LNCAP (cell line): ENCODE data around the gene RCAN1.
A peak's percentile ranks its signal among the peaks of the same experiment; 100 is the strongest.

Experiments
- TF ChIP-seq, protein P1 (sequence below): fragments of 450-650 bp; IDR thresholded peaks from 2 replicates; pipeline ENCODE4 v1.5.1; 2017; ENCODE audit warnings: mild to moderate bottlenecking

Gene RCAN1

GRCh38 chr21:34635307-34635706, 20.4 kb upstream of the RCAN1 start:
- TF ChIP-seq, protein P1, sequence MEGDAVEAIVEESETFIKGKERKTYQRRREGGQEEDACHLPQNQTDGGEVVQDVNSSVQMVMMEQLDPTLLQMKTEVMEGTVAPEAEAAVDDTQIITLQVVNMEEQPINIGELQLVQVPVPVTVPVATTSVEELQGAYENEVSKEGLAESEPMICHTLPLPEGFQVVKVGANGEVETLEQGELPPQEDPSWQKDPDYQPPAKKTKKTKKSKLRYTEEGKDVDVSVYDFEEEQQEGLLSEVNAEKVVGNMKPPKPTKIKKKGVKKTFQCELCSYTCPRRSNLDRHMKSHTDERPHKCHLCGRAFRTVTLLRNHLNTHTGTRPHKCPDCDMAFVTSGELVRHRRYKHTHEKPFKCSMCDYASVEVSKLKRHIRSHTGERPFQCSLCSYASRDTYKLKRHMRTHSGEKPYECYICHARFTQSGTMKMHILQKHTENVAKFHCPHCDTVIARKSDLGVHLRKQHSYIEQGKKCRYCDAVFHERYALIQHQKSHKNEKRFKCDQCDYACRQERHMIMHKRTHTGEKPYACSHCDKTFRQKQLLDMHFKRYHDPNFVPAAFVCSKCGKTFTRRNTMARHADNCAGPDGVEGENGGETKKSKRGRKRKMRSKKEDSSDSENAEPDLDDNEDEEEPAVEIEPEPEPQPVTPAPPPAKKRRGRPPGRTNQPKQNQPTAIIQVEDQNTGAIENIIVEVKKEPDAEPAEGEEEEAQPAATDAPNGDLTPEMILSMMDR, result peak; percentile 37

GRCh38 chr21:34632498-34632897, 17.6 kb upstream of the RCAN1 start:
- TF ChIP-seq, protein P1, result no peak

DNA sequence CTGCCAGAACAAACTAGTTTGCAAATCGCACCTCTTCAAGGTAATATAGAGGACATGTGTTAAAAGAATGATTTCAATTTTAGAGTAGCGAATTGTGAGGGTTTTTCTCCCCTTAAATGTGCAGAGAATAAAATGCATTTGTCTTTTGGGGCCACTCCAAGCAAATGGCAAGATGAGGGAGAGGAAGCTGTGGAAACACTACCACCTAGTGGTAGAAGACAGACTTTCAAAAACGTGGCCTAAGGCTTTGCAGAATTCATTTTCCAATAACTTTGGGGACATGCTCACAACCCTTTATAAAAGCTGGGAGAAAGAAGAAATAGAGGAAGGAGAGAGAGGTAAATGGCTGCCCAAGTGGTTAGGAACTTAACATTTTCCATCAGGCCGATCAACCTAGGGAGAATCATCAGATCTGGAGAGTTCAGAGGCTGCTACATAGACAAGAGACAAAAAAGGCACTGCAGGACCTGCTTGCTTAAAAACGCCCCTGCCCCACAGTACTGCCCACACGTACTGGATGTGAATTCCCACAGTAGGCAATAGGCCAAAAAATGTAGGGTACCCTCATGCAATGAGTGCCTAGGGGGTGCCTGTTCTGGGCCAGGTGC, 15.7 kb upstream of the RCAN1 start:
- TF ChIP-seq, protein P1, result peak; percentile 70

DNA sequence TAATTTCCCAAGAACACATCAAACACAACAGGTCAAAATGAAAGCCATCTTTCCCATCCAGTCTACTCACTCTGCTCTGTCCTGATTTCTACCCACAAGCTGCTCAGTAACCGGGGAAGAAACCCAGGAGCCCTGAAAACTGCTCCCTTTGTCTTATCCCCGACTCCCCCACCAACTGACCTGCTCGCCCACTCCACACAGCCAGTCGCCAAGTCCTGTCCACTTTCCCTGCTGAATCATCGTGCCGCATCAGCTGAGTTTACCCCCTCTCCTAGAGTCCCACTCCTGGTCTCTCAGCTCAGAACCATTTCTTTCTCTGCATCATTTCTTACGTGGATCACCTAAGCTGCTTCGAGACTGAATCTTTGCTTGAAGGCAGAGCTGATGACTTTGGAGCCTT, 11.2 kb upstream of the RCAN1 start:
- TF ChIP-seq, protein P1, result no peak

DNA sequence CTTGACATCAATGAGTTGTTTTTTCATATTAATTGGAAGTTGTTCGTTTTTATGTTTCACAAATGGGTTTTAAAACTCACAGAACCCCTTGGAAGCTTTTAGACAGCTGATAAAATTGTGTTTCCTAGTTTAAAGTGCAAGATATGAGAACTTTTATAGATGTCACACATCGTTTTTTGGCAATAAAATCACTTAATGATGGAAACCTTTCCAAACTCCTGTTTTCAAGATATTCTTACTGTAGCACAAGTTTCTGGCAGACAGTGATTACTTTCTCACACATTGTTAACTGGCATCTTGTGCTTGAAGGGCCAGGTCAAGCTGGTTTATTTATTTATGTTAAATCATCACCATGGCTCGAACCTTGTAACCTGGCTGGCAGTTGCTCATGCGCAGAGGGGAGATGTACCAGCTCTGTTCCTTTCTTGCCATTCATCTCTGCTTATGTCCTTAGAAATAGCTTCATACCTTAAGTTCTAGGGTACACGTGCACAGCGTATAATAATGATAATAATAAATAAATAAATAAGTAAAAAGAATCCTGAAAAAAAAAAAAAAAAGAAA, 10.2 kb upstream of the RCAN1 start:
- TF ChIP-seq, protein P1, result no peak

GRCh38 chr21:34623516-34623915, 8.6 kb upstream of the RCAN1 start:
- TF ChIP-seq, protein P1, result no peak

DNA sequence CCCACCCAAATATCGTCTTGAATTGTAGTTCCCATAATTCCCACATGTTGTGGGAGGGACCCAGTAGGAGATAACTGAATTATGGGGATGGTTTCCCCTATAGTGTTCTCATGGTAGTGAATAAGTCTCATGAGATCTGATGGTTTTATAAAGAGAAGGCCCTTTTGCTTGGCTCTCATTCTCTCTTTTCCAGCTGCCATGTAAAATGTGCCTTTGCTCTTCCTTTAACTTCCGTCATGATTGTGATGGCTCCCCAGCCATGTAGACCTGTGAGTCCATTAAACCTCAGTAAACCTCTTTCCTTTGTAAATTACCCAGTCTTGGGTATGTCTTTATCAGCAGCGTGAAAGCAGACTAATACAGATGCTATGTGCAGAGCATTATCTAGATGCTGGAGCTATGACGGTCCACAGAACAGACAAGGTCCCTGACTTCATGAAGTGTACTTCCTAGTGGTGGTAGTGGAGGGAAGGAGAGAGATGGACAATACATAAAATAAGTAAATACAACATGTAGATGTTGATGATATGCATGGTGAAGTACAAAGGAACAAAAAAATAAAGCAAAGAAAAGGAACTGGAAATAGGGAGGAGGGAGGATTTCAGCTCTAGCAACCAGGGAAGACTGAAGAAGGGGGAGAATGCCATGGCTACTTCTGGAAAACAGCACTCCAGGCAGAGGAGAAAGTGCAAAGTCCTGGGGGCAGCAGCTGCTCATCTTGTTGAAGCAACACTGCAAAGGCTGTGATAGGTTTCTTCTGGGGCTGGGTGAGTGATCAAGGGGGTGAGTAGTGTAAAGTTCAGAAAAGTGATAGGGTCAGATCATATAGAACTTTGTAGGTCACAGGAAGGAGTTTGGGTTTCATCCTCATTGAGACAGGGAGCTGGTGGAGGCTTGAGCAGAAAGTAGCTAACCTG, 6.8 kb upstream of the RCAN1 start:
- TF ChIP-seq, protein P1, result no peak
